Spinal cord (tissue), 10 donors: ENCODE measurements around the gene FXR2. TPM values are rescaled to one million over a fixed set of nuclear protein-coding genes. Genes with fewer than 3 reads are reported as not detected.
"Not testable (repeated sequence)": the region's sequence is repeated elsewhere in the genome, so short reads cannot be mapped to it uniquely, and the experiment has no call there.

Experiments
- DNase-seq, 6 donors: peaks; one replicate each; pipeline versions ENCODE4 v3.0.0 to v3.0.0-alpha.2; 2013 to 2015; ENCODE audit warnings: low spot score in 6 of 6, low read depth in 4 of 6
- H3K27ac ChIP-seq: one replicate; pipeline ENCODE4 v1.5.1; 2013; ENCODE audit warnings: low read depth, low read length, control low read depth
- H3K27me3 ChIP-seq: one replicate; pipeline ENCODE4 v1.6.1; 2013; ENCODE audit warnings: low read length; ENCODE audit not compliant: control insufficient read depth, insufficient read depth
- H3K36me3 ChIP-seq: one replicate; pipeline ENCODE4 v1.6.1; 2013; ENCODE audit warnings: low read length; ENCODE audit not compliant: control insufficient read depth, insufficient read depth
- H3K4me1 ChIP-seq: one replicate; pipeline ENCODE4 v1.6.1; 2013; ENCODE audit warnings: low read length; ENCODE audit not compliant: control insufficient read depth, insufficient read depth
- H3K4me3 ChIP-seq: one replicate; pipeline ENCODE4 v1.5.1; 2013; ENCODE audit warnings: low read depth, low read length, control low read depth
- H3K9me3 ChIP-seq: one replicate; pipeline ENCODE4 v1.6.1; 2013; ENCODE audit warnings: low read length; ENCODE audit not compliant: control insufficient read depth, insufficient read depth
- WGBS: methylation state at CpG from one replicate; pipeline ENCODE4 v1.1.5; 2013; ENCODE audit warnings: missing lambda C conversion rate; ENCODE audit not compliant: insufficient coverage; 5-methylcytosine and 5-hydroxymethylcytosine counted together
- polyA plus RNA-seq, 2 donors: library from polyadenylated mRNA; unstranded; fragments of 120-200 nt; gene quantifications; one replicate each; pipeline ENCODE4 v1.2.1, GENCODE V29; 2013; ENCODE audit not compliant: insufficient read length in 2 of 2
- total RNA-seq, 2 donors: library from RNA; depleted of rRNA in 1 of 2; stranded (reverse); fragments of 120-200 nt in 1 of 2; fragments of >200 nt in 1 of 2; gene quantifications; one replicate each; pipeline versions ENCODE4 v1.2.3 to v1.2.4, GENCODE V29; 2013 to 2014
- donor health status: healthy.

FXR2 gene
- total and polyA plus RNA-seq, 4 donors: 35.4 to 66.8 (median 56.7) TPM

GRCh38 chr17:7650509-7651096 is 35.9 kb upstream of the FXR2 start, which contains the start of gene ATP1B2:
ATP1B2 (plus strand) TSS chr17:7650926; CDS start chr17:7651519, 593 bp downstream.
- H3K4me3 ChIP-seq: peak within 1 kb of the TSS; percentile 88
- WGBS: 0% methylated on average over 28 of the region's 34 CpGs
- H3K36me3 ChIP-seq: peaks cover 21% of the 10 kb centered on the region
- peak in 4 of 6 donors; percentile 70 to 97 (median 90) for DNase-seq
- H3K27ac ChIP-seq: peak within 1 kb of the TSS; percentile 84
- no peaks in the 10 kb centered on the region for H3K27me3 ChIP-seq
- H3K9me3 ChIP-seq: no peaks in the 10 kb centered on the region
- H3K4me1 ChIP-seq: peaks cover 44% of the 10 kb centered on the region

GRCh38 chr17:7647018-7647417 is 32.3 kb upstream of the FXR2 start:
- 100% methylated on average over 1 of the region's 4 CpGs for WGBS
- Histone ChIP-seq H3K4me1 (peaks cover 11% of the 10 kb centered on the region), H3K27me3 (no peaks in the 10 kb centered on the region), H3K27ac (no peak overlapping the region), H3K9me3 (no peaks in the 10 kb centered on the region), H3K4me3 (no peak overlapping the region), H3K36me3 (no peaks in the 10 kb centered on the region)
- DNase-seq: no peak

GRCh38 chr17:7646457-7646856 is 31.8 kb upstream of the FXR2 start:
- no peak overlapping the region for H3K27ac ChIP-seq
- H3K4me1 ChIP-seq: peaks cover 6% of the 10 kb centered on the region
- H3K27me3 ChIP-seq: no peaks in the 10 kb centered on the region
- no peak for DNase-seq
- no peaks in the 10 kb centered on the region for H3K36me3 ChIP-seq
- no peaks in the 10 kb centered on the region for H3K9me3 ChIP-seq
- WGBS: 73% methylated on average over 8 of the region's 9 CpGs
- no peak overlapping the region for H3K4me3 ChIP-seq

GRCh38 chr17:7644775-7645174 is 30.1 kb upstream of the FXR2 start:
- WGBS: 81% methylated on average over 4 of the region's 4 CpGs

GRCh38 chr17:7641635-7642034 is 26.9 kb upstream of the FXR2 start:
- H3K27ac ChIP-seq, H3K4me1 ChIP-seq, DNase-seq, H3K36me3 ChIP-seq, H3K9me3 ChIP-seq, H3K27me3 ChIP-seq, H3K4me3 ChIP-seq: not testable (repeated sequence)
- 63% methylated on average over 6 of the region's 7 CpGs for WGBS

More at GRCh38 chr17:7644775-7645174, 30.1 kb upstream of the FXR2 start:
- DNase-seq: no peak
- Histone ChIP-seq H3K27ac (no peak overlapping the region), H3K4me1 (no peaks in the 10 kb centered on the region), H3K4me3 (no peak overlapping the region), H3K27me3 (no peaks in the 10 kb centered on the region), H3K36me3 (no peaks in the 10 kb centered on the region), H3K9me3 (no peaks in the 10 kb centered on the region)

GRCh38 chr17:7640783-7641182 is 26.1 kb upstream of the FXR2 start:
- no peak overlapping the region for H3K4me3 ChIP-seq
- 96% methylated on average over 22 of the region's 26 CpGs for WGBS

GRCh38 chr17:7636163-7636562 is 21.5 kb upstream of the FXR2 start:
- no peak for DNase-seq
- Histone ChIP-seq H3K27ac (no peak overlapping the region), H3K27me3 (no peaks in the 10 kb centered on the region), H3K4me1 (peaks cover 11% of the 10 kb centered on the region), H3K4me3 (no peak overlapping the region), H3K9me3 (no peaks in the 10 kb centered on the region), H3K36me3 (no peaks in the 10 kb centered on the region)
- WGBS: 46% methylated on average over 5 of the region's 5 CpGs

More at GRCh38 chr17:7640783-7641182, 26.1 kb upstream of the FXR2 start:
- Histone ChIP-seq H3K9me3 (no peaks in the 10 kb centered on the region), H3K27me3 (no peaks in the 10 kb centered on the region), H3K36me3 (no peaks in the 10 kb centered on the region), H3K4me1 (no peaks in the 10 kb centered on the region), H3K27ac (no peak overlapping the region)
- no peak for DNase-seq

GRCh38 chr17:7634384-7634783 is 19.7 kb upstream of the FXR2 start:
- Histone ChIP-seq H3K4me3 (peak overlapping the region; percentile 16), H3K27ac (peak overlapping the region; percentile 33), H3K9me3 (no peaks in the 10 kb centered on the region), H3K27me3 (no peaks in the 10 kb centered on the region), H3K36me3 (no peaks in the 10 kb centered on the region), H3K4me1 (peaks cover 11% of the 10 kb centered on the region)
- DNase-seq: peak in 3 of 6 donors; percentile 64 to 86 (median 82)
- WGBS: 36% methylated on average over 3 of the region's 5 CpGs

GRCh38 chr17:7633093-7633492 is 18.4 kb upstream of the FXR2 start:
- Histone ChIP-seq H3K4me1 (peaks cover 13% of the 10 kb centered on the region), H3K4me3 (no peak overlapping the region), H3K27me3 (no peaks in the 10 kb centered on the region), H3K27ac (no peak overlapping the region), H3K9me3 (no peaks in the 10 kb centered on the region), H3K36me3 (no peaks in the 10 kb centered on the region)
- no peak for DNase-seq
- WGBS: no CpG with 5 or more reads among the region's 2 CpGs

- Histone ChIP-seq H3K27me3 (no peaks in the 10 kb centered on the region), H3K4me1 (peaks cover 17% of the 10 kb centered on the region), H3K27ac (no peak overlapping the region), H3K4me3 (no peak overlapping the region), H3K9me3 (no peaks in the 10 kb centered on the region), H3K36me3 (no peaks in the 10 kb centered on the region)
- WGBS: 51% methylated on average over 3 of the region's 6 CpGs
- DNase-seq: no peak
These were observed 17.8 kb upstream of the FXR2 start for GRCh38 chr17:7632492-7632894.
